HT1080 (cell line): ENCODE results near the gene PTPRN2. TPM values are rescaled to one million over a fixed set of nuclear protein-coding genes. Genes with fewer than 3 reads are reported as not detected.
"Not testable (repeated sequence)": the region's sequence is repeated elsewhere in the genome, so short reads cannot be mapped to it uniquely, and the experiment has no call there.

Source experiments
- DNase-seq: peaks from one replicate; pipeline ENCODE4 v3.0.0-alpha.2; 2015; ENCODE audit warnings: low read depth
- total RNA-seq: library from RNA; depleted of rRNA; stranded (reverse); fragments of >200 nt; shearing (Covaris generic); gene quantifications from 2 replicates; pipeline ENCODE4 v1.2.3, GENCODE V29; 2014

The PTPRN2 gene
- total RNA-seq, 1 experiment from 2014 or later, result 0.31 TPM

- DNase-seq, result no peak
Measured at GRCh38 chr7:158518980-158519632, 68.5 kb downstream of the PTPRN2 start.

DNA sequence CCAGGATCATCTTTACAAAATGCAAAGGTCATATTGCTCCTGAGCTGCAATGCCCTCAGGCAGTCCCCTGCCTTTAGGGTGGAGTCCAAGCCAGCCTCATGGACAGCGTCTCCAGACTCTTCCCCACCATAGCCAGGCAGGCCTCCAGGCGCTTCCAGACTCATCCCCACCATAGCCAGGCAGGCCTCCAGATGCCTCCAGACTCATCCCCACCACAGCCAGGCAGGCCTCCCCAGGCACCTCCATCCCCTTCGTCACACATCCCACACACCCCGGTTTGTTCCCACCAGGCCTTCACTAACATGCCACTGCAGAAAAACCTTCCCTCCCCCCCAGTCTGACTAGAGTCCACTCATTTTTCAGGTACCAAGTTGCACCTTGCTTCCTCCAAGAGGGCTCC lies 70.1 kb downstream of the PTPRN2 start:
- DNase-seq, result no peak

- no peak for DNase-seq
Measured at GRCh38 chr7:158517072-158517471, 70.6 kb downstream of the PTPRN2 start.

DNA sequence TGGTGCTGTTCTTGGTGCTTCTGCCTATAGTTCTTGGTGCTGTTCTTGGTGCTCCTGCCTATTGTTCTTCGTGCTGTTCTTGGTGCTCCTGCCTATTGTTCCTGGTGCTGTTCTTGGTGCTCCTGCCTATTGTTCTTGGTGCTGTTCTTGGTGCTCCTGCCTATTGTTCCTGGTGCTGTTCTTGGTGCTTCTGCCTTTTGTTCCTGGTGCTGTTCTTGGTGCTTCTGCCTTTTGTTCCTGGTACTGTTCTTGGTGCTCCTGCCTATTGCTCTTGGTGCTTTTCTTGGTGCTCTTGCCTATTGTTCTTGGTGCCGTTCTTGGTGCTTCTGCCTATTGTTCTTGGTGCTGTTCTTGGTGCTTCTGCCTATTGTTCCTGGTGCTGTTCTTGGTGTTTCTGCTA lies 71.1 kb downstream of the PTPRN2 start:
- DNase-seq, result no peak

DNA sequence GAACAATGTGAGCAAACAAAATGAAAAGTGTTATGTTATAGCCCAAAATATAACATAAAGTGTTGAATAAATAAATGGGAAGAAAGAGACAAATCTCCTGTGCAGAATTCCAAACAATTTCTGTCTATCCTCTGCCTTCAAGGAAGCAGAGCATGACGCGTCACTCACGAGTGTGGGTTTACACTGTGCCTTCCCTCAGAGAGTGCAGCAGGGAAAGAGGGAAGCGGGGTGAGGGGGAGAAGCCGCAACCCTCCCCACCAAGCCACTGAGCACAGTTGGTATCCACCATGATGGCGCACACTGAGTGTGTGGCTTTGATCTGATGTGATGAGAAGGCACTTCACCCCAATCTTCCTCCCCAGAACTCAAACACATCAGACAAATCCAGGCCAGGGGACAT lies 74.8 kb downstream of the PTPRN2 start:
- no peak for DNase-seq

- no peak for DNase-seq
Measured at GRCh38 chr7:158512042-158512441, 75.6 kb downstream of the PTPRN2 start.

- no peak for DNase-seq
Measured at GRCh38 chr7:158508802-158509385, 78.7 kb downstream of the PTPRN2 start.

- DNase-seq, result peak; percentile 29
Measured at GRCh38 chr7:158508321-158508720, 79.3 kb downstream of the PTPRN2 start.

DNA sequence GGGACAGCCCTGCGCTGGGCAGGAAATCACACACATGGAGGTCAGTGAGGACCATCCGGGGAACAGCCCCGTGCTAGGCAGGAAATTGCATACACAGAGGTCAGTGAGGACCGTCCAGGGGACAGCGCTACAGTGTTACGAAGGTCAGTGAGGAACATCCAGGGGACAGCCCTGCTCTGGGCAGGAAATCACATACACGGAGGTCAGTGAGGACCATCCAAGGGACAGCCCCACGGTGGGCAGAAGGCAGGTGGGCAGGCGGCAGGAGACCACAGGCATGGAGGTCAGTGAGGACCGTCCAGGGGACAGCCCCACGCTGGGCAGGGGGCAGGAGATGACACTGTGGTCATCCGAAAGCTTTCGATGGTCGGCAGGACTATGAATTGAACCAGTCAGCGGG lies 79.7 kb downstream of the PTPRN2 start:
- no peak for DNase-seq

GRCh38 chr7:158507175-158507574 lies 80.4 kb downstream of the PTPRN2 start:
- DNase-seq, result not testable (repeated sequence)

GRCh38 chr7:158506626-158507025 lies 81.0 kb downstream of the PTPRN2 start:
- no peak for DNase-seq

DNA sequence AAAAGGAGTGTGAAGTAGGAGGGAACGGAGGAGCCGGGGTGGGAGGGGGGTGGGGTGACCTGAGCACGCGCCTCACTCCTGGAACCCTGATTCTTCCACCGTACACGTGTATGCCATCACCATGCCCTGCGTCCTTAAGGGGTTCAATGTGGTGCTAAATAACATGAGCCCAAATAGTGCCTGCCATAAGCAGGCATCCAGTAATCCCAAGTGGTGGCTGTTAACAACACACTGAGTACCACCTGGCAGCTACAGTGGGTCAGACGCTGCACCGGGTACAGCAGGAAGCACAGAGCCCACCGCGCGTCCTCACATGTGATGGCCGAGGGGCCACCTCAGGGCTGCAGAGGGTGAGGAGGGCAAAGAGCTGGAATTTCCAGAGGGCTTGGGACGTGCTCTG lies 81.9 kb downstream of the PTPRN2 start:
- DNase-seq, result no peak

DNA sequence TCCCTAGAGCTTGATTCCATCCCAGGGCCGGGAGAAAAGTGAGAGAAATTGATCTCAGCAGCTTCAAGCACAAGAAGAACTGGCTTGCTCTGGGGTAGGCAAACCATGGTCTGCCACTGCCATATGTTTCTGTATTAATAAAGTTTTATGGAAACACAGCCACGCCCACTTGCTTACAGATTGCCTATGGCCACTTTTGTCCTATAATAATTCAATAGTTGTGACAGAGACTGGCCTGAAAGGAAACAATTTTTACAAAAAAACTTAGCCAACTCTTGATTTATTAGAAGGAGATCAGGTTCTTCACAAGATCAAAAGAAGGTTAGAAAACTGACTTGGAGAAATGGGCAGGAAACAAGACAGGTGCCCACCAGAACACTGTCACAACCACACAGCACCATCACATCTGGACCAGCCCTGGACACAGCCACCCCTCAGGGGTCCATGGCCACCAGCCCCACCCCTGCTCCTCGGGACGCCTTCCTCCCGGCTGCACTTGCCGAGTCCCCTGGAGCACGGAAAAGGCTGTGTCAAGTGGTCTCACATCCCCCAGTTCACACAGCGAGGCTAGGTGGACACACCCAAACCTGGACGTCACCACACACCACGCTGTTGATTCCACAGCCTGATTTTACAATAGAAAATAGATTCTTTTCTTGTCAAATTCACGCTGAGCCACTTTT lies 85.4 kb downstream of the PTPRN2 start:
- no peak for DNase-seq

GRCh38 chr7:158501393-158502067 lies 86.1 kb downstream of the PTPRN2 start:
- DNase-seq, result no peak

DNA sequence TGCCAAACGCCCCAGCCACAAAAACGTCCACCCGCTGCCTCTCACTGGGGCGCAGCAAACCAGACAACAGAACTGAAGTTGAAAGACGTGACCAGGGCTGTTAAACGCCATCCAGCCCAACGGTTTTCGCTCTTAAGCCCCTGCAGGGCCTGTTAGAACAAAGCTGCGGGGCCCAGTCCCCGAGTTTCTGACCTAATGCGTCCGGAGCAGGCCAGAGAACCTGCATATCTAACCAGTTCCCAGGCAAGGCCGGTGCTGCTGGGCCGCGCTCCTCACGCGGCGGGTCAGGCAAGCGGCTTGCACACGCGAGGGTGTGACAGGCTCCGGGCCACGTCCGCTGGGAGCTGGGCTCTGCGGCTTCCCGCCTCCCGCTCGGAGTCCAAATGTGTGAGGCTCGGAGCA lies 87.0 kb downstream of the PTPRN2 start:
- no peak for DNase-seq

GRCh38 chr7:158499082-158499455 lies 88.6 kb downstream of the PTPRN2 start:
- DNase-seq, result no peak

- DNase-seq, result no peak
Measured at GRCh38 chr7:158498443-158499081, 89.1 kb downstream of the PTPRN2 start.

DNA sequence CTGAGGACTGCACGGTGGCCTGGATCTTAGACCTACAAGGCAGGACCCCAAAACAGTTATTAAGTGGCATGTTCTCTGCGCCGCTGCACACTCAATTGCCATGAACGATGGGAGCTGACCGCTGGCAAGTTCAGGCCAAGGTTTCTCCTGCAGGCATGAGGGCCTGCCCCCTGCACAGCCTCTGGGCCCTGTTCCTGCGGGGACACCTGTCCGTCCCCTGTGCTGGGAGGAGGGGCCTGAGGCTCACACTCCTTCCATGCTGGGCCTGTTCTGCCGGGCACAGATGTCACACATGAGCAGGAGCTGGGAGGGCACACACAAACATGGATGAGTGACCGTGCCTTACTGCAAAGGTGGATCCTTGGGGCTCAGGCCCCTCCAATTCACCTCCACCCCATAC lies 90.0 kb downstream of the PTPRN2 start:
- DNase-seq, result no peak

GRCh38 chr7:158495786-158496185 lies 91.8 kb downstream of the PTPRN2 start:
- peak; percentile 66 for DNase-seq

DNA sequence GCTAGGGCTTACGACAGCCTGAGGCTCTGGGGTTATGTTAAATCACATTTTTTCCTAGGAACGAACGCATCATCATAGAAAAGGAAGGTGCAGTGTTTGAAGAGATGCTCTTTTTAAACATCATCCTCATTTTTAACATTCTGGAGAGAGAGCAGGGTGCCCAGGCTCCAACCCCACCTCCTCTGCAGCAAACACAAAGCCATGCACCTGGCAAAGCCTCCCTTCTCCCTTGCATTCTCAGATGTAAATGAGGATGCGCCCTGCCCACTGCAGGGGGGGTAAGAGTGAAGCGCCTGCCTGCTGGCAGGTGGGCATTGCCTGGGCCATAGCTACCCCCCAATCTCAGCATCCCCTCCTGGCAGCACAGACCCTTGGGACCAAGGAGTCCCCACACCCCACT lies 92.4 kb downstream of the PTPRN2 start:
- no peak for DNase-seq

DNA sequence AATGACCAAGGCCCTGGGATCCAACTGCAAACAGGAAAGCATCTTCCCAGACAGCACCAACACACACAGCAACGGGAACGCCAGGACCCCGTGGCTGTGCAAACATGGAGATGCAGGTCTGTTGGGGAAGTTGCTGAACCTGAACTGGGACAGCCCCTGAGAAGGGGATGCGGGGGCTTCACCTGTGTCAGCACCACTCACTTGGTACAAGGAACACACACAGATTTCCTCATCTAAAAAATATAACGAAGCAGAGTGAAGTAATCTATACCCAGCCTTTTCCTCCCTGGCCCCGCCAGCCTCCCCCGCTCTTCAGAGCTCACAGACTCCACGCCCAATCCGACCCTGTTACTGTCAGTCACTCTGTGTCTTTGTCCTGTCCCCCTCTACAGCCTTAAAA lies 93.0 kb downstream of the PTPRN2 start:
- no peak for DNase-seq

DNA sequence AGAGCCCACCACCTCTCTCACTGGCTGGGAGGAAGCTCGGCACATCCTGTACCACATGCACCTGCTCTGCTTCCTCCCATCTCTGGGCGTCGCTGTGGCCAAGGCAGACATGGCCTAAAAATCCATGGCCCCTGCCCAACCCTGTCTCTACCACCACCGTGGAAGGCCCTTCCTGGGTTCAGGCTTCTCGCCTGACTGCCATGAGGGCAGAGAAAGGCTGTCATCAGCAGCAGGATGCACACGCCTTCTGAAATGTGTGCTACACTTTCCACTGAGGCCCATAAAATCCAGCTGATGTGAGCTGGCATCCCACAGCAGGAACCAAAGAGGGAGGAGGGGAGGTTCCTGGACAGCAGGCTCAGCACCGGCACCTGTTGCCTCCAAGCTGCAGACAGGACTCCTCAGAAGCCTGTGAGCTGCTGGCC lies 93.4 kb downstream of the PTPRN2 start:
- DNase-seq, result no peak
